ENCODE measurements around the gene HJV. TPM values are rescaled to one million over a fixed set of nuclear protein-coding genes. Genes with fewer than 3 reads are reported as not detected.

Gene HJV
- polyA plus RNA-seq, 4 donors: 0.65 TPM; not detected in 3

DNA sequence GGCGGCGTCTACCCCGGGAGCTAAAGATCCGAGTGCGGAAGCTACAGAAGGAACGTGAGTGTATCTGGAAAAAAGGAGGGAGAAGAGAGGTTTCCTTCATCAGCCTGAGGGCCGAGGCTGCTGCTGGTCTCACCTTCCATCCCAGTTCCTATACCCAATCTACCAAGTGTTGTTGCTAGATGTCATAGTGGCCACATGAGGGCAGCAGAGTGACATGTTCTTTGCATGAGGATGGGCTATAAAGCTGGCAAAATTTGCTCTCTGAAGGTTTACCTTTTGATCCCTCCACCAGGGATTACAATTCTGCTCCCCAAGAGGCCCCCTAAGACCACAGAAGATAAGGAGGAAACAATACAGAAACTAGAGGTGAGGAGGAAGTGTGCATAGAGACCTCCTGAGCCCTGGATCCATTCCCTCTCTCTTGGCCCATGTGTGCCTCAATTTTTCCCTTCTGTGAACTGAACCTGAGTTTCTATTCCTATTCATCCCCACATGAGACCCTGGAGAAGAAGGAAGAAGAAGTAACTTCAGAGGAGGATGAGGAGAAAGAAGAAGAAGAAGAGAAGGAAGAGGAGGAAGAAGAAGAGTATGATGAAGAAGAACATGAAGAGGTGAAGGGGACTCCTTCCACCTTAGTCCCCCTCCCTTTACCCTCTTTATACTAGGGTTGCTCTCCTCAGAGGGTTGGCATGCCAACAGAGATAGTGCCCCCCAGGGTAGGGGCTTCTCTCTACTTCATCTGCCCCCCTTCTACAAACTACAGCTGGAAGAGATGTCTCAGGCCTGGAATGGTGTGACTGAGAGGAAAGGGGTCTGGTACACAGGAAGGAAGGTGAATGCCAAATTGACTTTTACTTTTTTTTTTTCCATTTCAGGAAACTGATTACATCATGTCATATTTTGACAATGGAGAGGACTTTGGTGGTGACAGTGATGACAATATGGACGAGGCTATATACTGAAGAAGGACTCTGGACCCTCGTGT lies 43.8 kb downstream of the HJV start:
- WGBS, 3 donors: 14 to 18% (median 16%) methylated on average over 9 of the region's 9 CpGs
- Histone ChIP-seq H3K4me1 (ENCODE audit: control insufficient read depth in 3 of 3, insufficient read depth in 2 of 3, low read depth in 1 of 3, low read length in 2 of 3) (peaks cover 15 to 30% (median 24%) of the 10 kb centered on the region in 3 donors), H3K27me3 (ENCODE audit: control insufficient read depth in 3 of 3, insufficient read depth in 3 of 3, low read length in 3 of 3) (no peaks in the 10 kb centered on the region), H3K36me3 (ENCODE audit: control insufficient read depth in 3 of 3, insufficient read depth in 2 of 3, low read depth in 1 of 3, low read length in 3 of 3) (no peaks in the 10 kb centered on the region), H3K9me3 (ENCODE audit: control insufficient read depth in 2 of 2, insufficient read depth in 1 of 2, low read depth in 1 of 2, low read length in 1 of 2) (no peaks in the 10 kb centered on the region), H3K4me3 (ENCODE audit: low read depth in 1 of 3, low read length in 3 of 3) (no peak overlapping the region), H3K27ac (ENCODE audit: low read depth in 1 of 3, low read length in 2 of 3) (peak overlapping the region; percentile 92 to 98 (median 94))
- no peak for FAIRE-seq
- DNase-seq: peak; percentile 88 to 91

DNA sequence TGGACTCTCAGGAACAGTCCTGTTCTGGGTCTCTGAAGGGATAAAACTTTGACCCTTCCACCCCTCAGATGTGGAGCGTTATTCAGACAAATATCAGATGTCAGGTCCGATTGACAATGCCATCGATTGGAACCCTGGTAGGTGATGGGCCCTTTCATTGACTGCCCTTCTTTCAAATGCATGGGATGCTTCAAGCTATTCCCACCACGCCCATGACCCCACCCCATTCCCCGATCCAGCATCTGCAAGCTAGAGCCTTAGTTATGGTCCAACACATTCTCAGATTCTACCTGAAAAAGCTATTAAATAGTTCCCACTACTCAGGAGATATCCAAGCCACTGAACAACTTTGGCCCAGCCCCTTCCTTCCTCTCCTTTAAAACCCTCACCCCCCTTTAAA lies 44.5 kb downstream of the HJV start:
- no peaks in the 10 kb centered on the region for H3K36me3 ChIP-seq (ENCODE audit: control insufficient read depth in 3 of 3, insufficient read depth in 2 of 3, low read depth in 1 of 3, low read length in 3 of 3)
- no peaks in the 10 kb centered on the region for H3K27me3 ChIP-seq (ENCODE audit: control insufficient read depth in 3 of 3, insufficient read depth in 3 of 3, low read length in 3 of 3)
- no peak overlapping the region for H3K4me3 ChIP-seq (ENCODE audit: low read depth in 1 of 3, low read length in 3 of 3)
- peaks cover 12 to 30% (median 20%) of the 10 kb centered on the region in 3 donors for H3K4me1 ChIP-seq (ENCODE audit: control insufficient read depth in 3 of 3, insufficient read depth in 2 of 3, low read depth in 1 of 3, low read length in 2 of 3)
- peak overlapping the region in 1 of 3 donors; percentile 98 for H3K27ac ChIP-seq (ENCODE audit: low read depth in 1 of 3, low read length in 2 of 3)
- 80 to 83% (median 82%) methylated on average over 5 of the region's 5 CpGs for WGBS, 3 donors
- no peaks in the 10 kb centered on the region for H3K9me3 ChIP-seq (ENCODE audit: control insufficient read depth in 2 of 2, insufficient read depth in 1 of 2, low read depth in 1 of 2, low read length in 1 of 2)
- FAIRE-seq (no peak), DNase-seq (no peak)

DNA sequence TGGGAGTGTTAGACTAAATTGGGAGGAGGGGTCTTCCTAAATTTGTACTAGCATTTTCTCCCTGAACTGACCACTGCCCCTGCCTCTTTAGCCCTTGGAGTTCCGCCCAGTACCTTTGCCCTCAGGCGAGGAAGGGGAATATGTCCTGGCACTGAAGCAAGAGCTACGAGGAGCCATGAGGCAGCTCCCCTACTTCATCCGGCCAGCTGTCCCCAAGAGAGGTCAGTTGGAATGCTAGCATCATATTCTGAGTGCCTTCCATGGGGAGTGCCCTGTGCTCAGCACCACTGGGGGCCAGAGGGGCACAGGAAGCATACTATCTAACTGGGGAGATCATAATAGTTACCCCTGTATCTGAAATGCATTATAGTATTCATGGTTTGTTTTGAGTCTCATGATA lies 46.3 kb downstream of the HJV start:
- FAIRE-seq (no peak), DNase-seq (no peak)
- H3K9me3 ChIP-seq (ENCODE audit: control insufficient read depth in 2 of 2, insufficient read depth in 1 of 2, low read depth in 1 of 2, low read length in 1 of 2): no peaks in the 10 kb centered on the region
- no peak overlapping the region for H3K4me3 ChIP-seq (ENCODE audit: low read depth in 1 of 3, low read length in 3 of 3)
- no peak overlapping the region for H3K27ac ChIP-seq (ENCODE audit: low read depth in 1 of 3, low read length in 2 of 3)
- H3K27me3 ChIP-seq (ENCODE audit: control insufficient read depth in 3 of 3, insufficient read depth in 3 of 3, low read length in 3 of 3): no peaks in the 10 kb centered on the region
- WGBS, 3 donors: 73 to 80% (median 80%) methylated on average over 4 of the region's 4 CpGs
- H3K36me3 ChIP-seq (ENCODE audit: control insufficient read depth in 3 of 3, insufficient read depth in 2 of 3, low read depth in 1 of 3, low read length in 3 of 3): no peaks in the 10 kb centered on the region
- H3K4me1 ChIP-seq (ENCODE audit: control insufficient read depth in 3 of 3, insufficient read depth in 2 of 3, low read depth in 1 of 3, low read length in 2 of 3): peaks cover 7 to 24% (median 13%) of the 10 kb centered on the region in 3 donors

DNA sequence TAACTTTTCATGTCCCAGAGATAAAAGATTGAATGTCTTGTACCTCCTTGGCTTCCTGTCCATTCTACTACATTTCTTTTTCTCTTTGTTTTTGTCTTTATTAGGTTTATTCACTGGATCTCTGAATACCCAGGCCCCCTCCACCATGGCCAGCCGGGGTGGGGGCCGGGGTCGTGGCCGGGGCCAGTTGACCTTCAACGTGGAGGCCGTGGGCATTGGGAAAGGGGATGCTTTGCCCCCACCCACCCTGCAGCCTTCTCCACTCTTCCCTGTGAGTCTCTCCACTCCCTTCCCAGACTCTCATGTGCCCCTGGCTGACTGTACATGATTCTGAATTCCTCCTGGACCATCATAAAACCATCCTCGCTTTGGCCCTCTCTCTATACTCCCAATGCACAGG lies 46.8 kb downstream of the HJV start:
- FAIRE-seq (no peak), DNase-seq (no peak)
- H3K27me3 ChIP-seq (ENCODE audit: control insufficient read depth in 3 of 3, insufficient read depth in 3 of 3, low read length in 3 of 3): no peaks in the 10 kb centered on the region
- no peak overlapping the region for H3K4me3 ChIP-seq (ENCODE audit: low read depth in 1 of 3, low read length in 3 of 3)
- H3K9me3 ChIP-seq (ENCODE audit: control insufficient read depth in 2 of 2, insufficient read depth in 1 of 2, low read depth in 1 of 2, low read length in 1 of 2): no peaks in the 10 kb centered on the region
- WGBS, 3 donors: 80 to 92% (median 86%) methylated on average over 7 of the region's 7 CpGs
- no peaks in the 10 kb centered on the region for H3K36me3 ChIP-seq (ENCODE audit: control insufficient read depth in 3 of 3, insufficient read depth in 2 of 3, low read depth in 1 of 3, low read length in 3 of 3)
- no peak overlapping the region for H3K27ac ChIP-seq (ENCODE audit: low read depth in 1 of 3, low read length in 2 of 3)
- H3K4me1 ChIP-seq (ENCODE audit: control insufficient read depth in 3 of 3, insufficient read depth in 2 of 3, low read depth in 1 of 3, low read length in 2 of 3): peaks cover 4 to 19% (median 9%) of the 10 kb centered on the region in 3 donors

DNA sequence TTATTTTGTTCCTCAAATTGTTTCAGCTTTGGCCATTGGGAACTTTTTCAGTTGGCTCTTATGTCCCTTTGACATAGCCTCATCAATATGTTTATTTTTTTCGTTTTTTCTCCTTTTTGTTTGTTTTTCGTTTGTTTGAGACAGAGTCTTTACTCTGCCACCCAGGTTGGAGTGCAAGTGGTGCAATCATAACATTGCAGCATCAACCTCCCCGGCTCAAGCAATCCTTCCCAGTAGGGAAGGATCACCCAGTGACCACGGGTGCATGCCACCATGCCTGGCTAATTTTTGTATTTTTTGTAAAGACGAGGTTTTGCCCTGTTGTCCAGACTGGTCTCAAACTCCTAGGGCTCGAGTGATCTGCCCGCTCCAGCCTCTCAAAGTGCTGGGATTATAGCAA lies 49.0 kb downstream of the HJV start:
- H3K4me1 ChIP-seq (ENCODE audit: control insufficient read depth in 3 of 3, insufficient read depth in 2 of 3, low read depth in 1 of 3, low read length in 2 of 3): peaks cover 0 to under 1% (median 0%) of the 10 kb centered on the region in 3 donors
- no peaks in the 10 kb centered on the region for H3K36me3 ChIP-seq (ENCODE audit: control insufficient read depth in 3 of 3, insufficient read depth in 2 of 3, low read depth in 1 of 3, low read length in 3 of 3)
- 79 to 91% (median 86%) methylated on average over 7 of the region's 7 CpGs for WGBS, 3 donors
- H3K27me3 ChIP-seq (ENCODE audit: control insufficient read depth in 3 of 3, insufficient read depth in 3 of 3, low read length in 3 of 3): no peaks in the 10 kb centered on the region
- FAIRE-seq: no peak
- H3K9me3 ChIP-seq (ENCODE audit: control insufficient read depth in 2 of 2, insufficient read depth in 1 of 2, low read depth in 1 of 2, low read length in 1 of 2): peaks cover 0 to under 1% of the 10 kb centered on the region in 2 donors
- no peak overlapping the region for H3K4me3 ChIP-seq (ENCODE audit: low read depth in 1 of 3, low read length in 3 of 3)
- no peak overlapping the region for H3K27ac ChIP-seq (ENCODE audit: low read depth in 1 of 3, low read length in 2 of 3)
- DNase-seq: no peak

Other genes starting within 250 kb of the HJV start
- gene RNF115, start 197.6 kb downstream of the HJV start, polyA plus RNA-seq: 10 to 100 TPM in 1 of 4 donors, 1 to 10 TPM in 3; 2.7 to 12.3 (median 4.0) TPM
- 10 to 100 TPM; 11.6 to 25.2 (median 17.3) TPM for gene POLR3C, start 197.5 kb downstream of the HJV start, polyA plus RNA-seq
- 1 to 10 TPM in 3 of 4 donors, under 1 TPM in 1; 0.54 to 4.4 (median 1.6) TPM for gene NUDT17, start 176.1 kb downstream of the HJV start, polyA plus RNA-seq
- gene PIAS3, start 162.7 kb downstream of the HJV start, polyA plus RNA-seq: 10 to 100 TPM in 2 of 4 donors, 1 to 10 TPM in 2; 5.9 to 21.7 (median 9.2) TPM
- gene ANKRD35, start 135.9 kb downstream of the HJV start, polyA plus RNA-seq: 1 to 10 TPM in 2 of 4 donors, under 1 TPM in 1, not detected in 1; 0.61 to 1.8 (median 1.1) TPM
- 1 to 10 TPM in 1 of 4 donors, under 1 TPM in 3; 0.52 to 1.9 (median 0.61) TPM for gene ITGA10, start 111.7 kb downstream of the HJV start, polyA plus RNA-seq
- gene PEX11B, start 103.0 kb downstream of the HJV start, polyA plus RNA-seq: 10 to 100 TPM; 30.6 to 41.2 (median 33.5) TPM
- 100 to 1,000 TPM in 2 of 4 donors, 10 to 100 TPM in 2; 62.2 to 151 (median 105) TPM for gene RBM8A, start 94.3 kb downstream of the HJV start, polyA plus RNA-seq
- gene LIX1L, start 63.7 kb downstream of the HJV start, polyA plus RNA-seq: 1 to 10 TPM in 3 of 4 donors, under 1 TPM in 1; 0.67 to 7.1 (median 4.5) TPM
- 1 to 10 TPM in 1 of 4 donors, under 1 TPM in 3; 0.31 to 1.1 (median 0.51) TPM for gene ANKRD34A, start 57.2 kb downstream of the HJV start, polyA plus RNA-seq
- gene POLR3GL, start 57.0 kb downstream of the HJV start, polyA plus RNA-seq: 10 to 100 TPM; 28.2 to 37.3 (median 33.8) TPM
- gene TXNIP, start 25.2 kb downstream of the HJV start, polyA plus RNA-seq: 100 to 1,000 TPM in 3 of 4 donors, 10 to 100 TPM in 1; 85.4 to 652 (median 266) TPM
- under 1 TPM; 0.22 to 0.83 (median 0.32) TPM for gene NBPF10, start 123.1 kb upstream of the HJV start, polyA plus RNA-seq
- 1 to 10 TPM; 2.0 to 9.3 (median 7.7) TPM for gene NOTCH2NLA, start 207.3 kb upstream of the HJV start, polyA plus RNA-seq